Tibial nerve (tissue), 4 donors: ENCODE data around the gene KPNA3.

ENCODE experiments used
- CTCF ChIP-seq, 5 experiments: fragments of 200-600 bp in 3 of 5; fragments of 450-650 bp in 2 of 5; sonication (generic) in 3 of 5; IDR thresholded peaks; one replicate each; pipeline ENCODE4 v1.5.1; 2016 to 2019; ENCODE audit warnings: antibody characterized with exemption in 5 of 5, mild to moderate bottlenecking in 3 of 5, moderate library complexity in 2 of 5
- EP300 ChIP-seq, 2 donors: sonication (generic); formaldehyde crosslinking; IDR thresholded peaks; one replicate each; pipeline ENCODE4 v1.6.1; 2017; ENCODE audit warnings: antibody characterized with exemption in 2 of 2, mild to moderate bottlenecking in 1 of 2
- POLR2A ChIP-seq, 2 donors: fragments of 450-650 bp; IDR thresholded peaks; one replicate each; pipeline ENCODE4 v1.6.1; 2017; ENCODE audit warnings: antibody characterized with exemption in 2 of 2, mild to moderate bottlenecking in 2 of 2, moderate library complexity in 2 of 2

GRCh38 chr13:49655906-49656305 lies 136.6 kb downstream of the KPNA3 start:
- TF ChIP-seq CTCF (IDR thresholded peaks at IDR 0.05) (no peak), POLR2A (IDR thresholded peaks at IDR 0.05) (no peak), EP300 (IDR thresholded peaks at IDR 0.05) (no peak)
